ENCODE measurements around the gene EPHA2. TPM values are rescaled to one million over a fixed set of nuclear protein-coding genes. Genes with fewer than 3 reads are reported as not detected.

Gene EPHA2
- total RNA-seq, 2 donors from 2014 or later: 20.3 to 32.9 TPM

DNA sequence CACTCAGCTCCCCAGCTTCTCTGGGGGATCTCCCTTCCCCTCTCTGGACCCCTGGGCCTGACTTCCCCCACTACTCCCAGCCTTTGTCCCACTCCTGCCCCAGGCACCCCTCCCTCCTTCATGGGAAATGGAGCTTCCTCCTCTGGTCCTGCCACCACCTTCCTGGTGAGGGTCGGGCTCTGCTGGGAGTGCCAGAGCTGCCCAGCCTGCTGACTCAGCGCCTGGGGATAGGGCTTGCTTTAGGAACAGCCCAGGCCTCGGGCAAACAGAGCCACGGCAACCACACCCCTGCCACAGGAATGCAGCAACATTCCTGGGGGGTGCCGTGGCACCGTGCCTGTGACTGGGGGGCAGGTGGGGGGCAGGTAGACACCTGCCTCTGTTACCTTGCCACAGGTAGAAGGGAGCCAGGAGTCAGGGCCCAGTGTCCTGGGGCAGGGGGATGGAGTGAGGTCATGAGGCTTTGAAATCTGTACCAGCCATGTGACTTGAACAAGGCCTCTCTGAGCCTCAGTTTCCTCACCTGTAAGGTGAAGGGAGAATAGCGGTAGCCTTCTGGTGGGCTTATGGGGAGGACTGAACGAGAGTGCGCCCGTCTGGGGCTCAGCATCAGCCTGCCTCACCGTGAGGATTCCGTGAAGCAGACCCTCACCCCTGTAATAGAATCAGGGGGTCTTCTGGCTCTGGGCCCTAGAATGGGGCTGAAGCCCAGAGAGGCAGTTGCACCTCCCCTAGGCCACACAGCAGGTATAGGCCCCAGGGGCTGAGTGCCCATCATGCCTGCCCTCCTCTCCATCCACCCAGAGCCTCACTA lies 17.8 kb upstream of the EPHA2 start:
- ATAC-seq (ENCODE audit: insufficient number of reproducible peaks, low FRiP score, low read depth) (no peak), DNase-seq (ENCODE audit: low spot score) (no peak)
- Histone ChIP-seq H3K27me3 (replicated peaks; ENCODE audit: insufficient read depth) (no peaks in the 10 kb centered on the region), H3K9me3 (no peaks in the 10 kb centered on the region), H3K4me3 (no peak overlapping the region), H3K36me3 (no peaks in the 10 kb centered on the region), H3K4me1 (ENCODE audit: control insufficient read depth in 1 of 2, low read depth in 2 of 2) (peaks cover 15 to 38% of the 10 kb centered on the region in 2 donors), H3K27ac (no peak overlapping the region)
- no peak for TF ChIP-seq CTCF (IDR thresholded peaks at IDR 0.05)

DNA sequence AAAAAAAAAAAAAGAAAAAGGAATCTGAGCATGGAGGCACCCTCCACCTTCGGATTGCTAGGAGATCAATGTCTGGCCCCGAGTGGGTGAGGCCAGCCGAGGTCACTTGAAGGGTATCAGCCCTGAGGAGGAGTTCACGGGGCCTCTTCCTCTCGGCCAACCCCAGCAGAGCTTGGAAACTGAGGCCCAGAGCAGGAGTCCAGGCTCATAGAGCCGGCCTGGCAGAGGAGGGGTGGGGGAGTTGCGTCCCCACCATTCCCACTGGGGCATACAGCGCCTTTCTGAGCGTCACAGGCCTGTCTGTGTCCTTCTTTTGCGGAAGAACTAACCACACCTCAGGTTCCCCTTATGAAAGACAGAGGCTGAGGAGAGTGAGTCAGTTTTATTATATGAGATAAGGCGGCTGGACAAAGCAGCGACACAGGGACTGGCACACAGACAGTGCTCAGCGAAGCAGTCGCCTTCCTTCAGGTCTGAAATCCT lies 17.1 kb upstream of the EPHA2 start:
- DNase-seq (ENCODE audit: low spot score) (no peak), ATAC-seq (ENCODE audit: insufficient number of reproducible peaks, low FRiP score, low read depth) (no peak)
- TF ChIP-seq CTCF (IDR thresholded peaks at IDR 0.05): no peak
- no peak overlapping the region for H3K4me3 ChIP-seq
- no peak overlapping the region for H3K27ac ChIP-seq
- H3K9me3 ChIP-seq: no peaks in the 10 kb centered on the region
- peaks cover 15 to 38% of the 10 kb centered on the region in 2 donors for H3K4me1 ChIP-seq (ENCODE audit: control insufficient read depth in 1 of 2, low read depth in 2 of 2)
- H3K36me3 ChIP-seq: no peaks in the 10 kb centered on the region
- H3K27me3 ChIP-seq (replicated peaks; ENCODE audit: insufficient read depth): no peaks in the 10 kb centered on the region

GRCh38 chr1:16172218-16172830 lies 16.5 kb upstream of the EPHA2 start:
- DNase-seq (ENCODE audit: low spot score): no peak
- H3K27me3 ChIP-seq (replicated peaks; ENCODE audit: insufficient read depth): no peaks in the 10 kb centered on the region
- no peak overlapping the region for H3K27ac ChIP-seq
- no peak for TF ChIP-seq CTCF (IDR thresholded peaks at IDR 0.05)
- H3K4me1 ChIP-seq (ENCODE audit: control insufficient read depth in 1 of 2, low read depth in 2 of 2): peaks cover 15 to 38% of the 10 kb centered on the region in 2 donors
- no peak for ATAC-seq (ENCODE audit: insufficient number of reproducible peaks, low FRiP score, low read depth)
- H3K9me3 ChIP-seq: no peaks in the 10 kb centered on the region
- no peak overlapping the region for H3K4me3 ChIP-seq
- no peaks in the 10 kb centered on the region for H3K36me3 ChIP-seq

- DNase-seq (ENCODE audit: low spot score): no peak
- no peaks in the 10 kb centered on the region for H3K9me3 ChIP-seq
- H3K36me3 ChIP-seq: no peaks in the 10 kb centered on the region
- no peaks in the 10 kb centered on the region for H3K27me3 ChIP-seq (replicated peaks; ENCODE audit: insufficient read depth)
- no peak overlapping the region for H3K27ac ChIP-seq
- no peak for ATAC-seq (ENCODE audit: insufficient number of reproducible peaks, low FRiP score, low read depth)
- TF ChIP-seq CTCF (IDR thresholded peaks at IDR 0.05): no peak
- H3K4me1 ChIP-seq (ENCODE audit: control insufficient read depth in 1 of 2, low read depth in 2 of 2): peaks cover 11 to 30% of the 10 kb centered on the region in 2 donors
- no peak overlapping the region for H3K4me3 ChIP-seq
Measured at GRCh38 chr1:16171314-16172151, 15.7 kb upstream of the EPHA2 start.

- Histone ChIP-seq H3K4me3 (no peak overlapping the region), H3K4me1 (ENCODE audit: control insufficient read depth in 1 of 2, low read depth in 2 of 2) (peaks cover 0 to 19% of the 10 kb centered on the region in 2 donors), H3K27me3 (replicated peaks; ENCODE audit: insufficient read depth) (no peaks in the 10 kb centered on the region), H3K36me3 (no peaks in the 10 kb centered on the region), H3K9me3 (no peaks in the 10 kb centered on the region), H3K27ac (no peak overlapping the region)
- ATAC-seq (ENCODE audit: insufficient number of reproducible peaks, low FRiP score, low read depth) (no peak), DNase-seq (ENCODE audit: low spot score) (no peak)
- no peak for TF ChIP-seq CTCF (IDR thresholded peaks at IDR 0.05)
Measured at GRCh38 chr1:16170283-16170673, 14.4 kb upstream of the EPHA2 start.
